ENCODE measurements around the gene LPP. TPM values are rescaled to one million over a fixed set of nuclear protein-coding genes. Genes with fewer than 3 reads are reported as not detected.

LPP gene
- total RNA-seq, 4 donors from 2014 or later = 141 to 248 (median 185) TPM

DNA sequence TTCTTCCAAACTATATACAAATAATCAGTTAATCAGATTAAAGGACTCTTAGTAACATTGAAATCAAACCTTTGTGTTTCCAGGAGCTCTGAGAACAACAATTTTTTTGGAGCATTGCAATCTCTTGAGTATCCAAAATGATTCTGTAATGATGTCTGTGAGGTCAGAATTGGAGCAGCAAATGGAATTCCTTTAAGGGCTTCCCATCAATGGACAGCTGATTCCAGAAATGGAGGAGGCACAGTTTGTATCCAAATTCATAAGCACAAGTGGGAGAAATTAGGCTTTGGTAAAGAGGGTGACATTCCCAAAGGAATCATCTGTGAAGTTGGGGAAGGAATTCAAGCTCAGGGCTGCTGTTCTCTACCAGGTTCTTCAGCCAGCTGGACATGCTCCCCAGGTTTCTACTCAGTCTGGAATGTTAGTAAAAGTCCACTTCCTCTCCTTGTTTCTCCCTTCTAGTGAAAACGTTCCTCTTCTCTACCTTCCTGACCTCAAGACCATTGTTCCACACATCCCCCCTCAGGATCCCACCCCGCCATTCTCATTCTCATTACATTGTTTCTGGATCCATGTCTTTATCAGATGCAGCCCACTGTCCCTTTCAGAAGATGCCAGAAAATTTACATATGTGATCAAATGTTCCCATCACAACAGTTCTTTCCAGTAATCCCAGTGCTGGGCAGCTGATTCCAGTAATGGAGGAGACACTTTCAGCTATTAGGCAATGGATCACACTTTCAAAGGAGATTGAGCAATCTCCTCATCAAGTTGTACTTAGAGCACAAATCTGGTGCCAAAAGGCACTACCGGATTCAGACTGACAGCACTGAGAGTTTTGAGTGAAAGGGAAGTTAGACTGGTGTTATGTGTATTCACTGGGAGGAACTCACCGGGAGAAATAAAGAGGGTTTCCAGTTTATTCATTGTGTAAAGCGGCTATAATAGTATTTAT, 626.5 kb downstream of the LPP start:
- TF ChIP-seq, protein P1, sequence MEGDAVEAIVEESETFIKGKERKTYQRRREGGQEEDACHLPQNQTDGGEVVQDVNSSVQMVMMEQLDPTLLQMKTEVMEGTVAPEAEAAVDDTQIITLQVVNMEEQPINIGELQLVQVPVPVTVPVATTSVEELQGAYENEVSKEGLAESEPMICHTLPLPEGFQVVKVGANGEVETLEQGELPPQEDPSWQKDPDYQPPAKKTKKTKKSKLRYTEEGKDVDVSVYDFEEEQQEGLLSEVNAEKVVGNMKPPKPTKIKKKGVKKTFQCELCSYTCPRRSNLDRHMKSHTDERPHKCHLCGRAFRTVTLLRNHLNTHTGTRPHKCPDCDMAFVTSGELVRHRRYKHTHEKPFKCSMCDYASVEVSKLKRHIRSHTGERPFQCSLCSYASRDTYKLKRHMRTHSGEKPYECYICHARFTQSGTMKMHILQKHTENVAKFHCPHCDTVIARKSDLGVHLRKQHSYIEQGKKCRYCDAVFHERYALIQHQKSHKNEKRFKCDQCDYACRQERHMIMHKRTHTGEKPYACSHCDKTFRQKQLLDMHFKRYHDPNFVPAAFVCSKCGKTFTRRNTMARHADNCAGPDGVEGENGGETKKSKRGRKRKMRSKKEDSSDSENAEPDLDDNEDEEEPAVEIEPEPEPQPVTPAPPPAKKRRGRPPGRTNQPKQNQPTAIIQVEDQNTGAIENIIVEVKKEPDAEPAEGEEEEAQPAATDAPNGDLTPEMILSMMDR (IDR thresholded peaks at IDR 0.05; ENCODE audit: low read depth) = no peak

DNA sequence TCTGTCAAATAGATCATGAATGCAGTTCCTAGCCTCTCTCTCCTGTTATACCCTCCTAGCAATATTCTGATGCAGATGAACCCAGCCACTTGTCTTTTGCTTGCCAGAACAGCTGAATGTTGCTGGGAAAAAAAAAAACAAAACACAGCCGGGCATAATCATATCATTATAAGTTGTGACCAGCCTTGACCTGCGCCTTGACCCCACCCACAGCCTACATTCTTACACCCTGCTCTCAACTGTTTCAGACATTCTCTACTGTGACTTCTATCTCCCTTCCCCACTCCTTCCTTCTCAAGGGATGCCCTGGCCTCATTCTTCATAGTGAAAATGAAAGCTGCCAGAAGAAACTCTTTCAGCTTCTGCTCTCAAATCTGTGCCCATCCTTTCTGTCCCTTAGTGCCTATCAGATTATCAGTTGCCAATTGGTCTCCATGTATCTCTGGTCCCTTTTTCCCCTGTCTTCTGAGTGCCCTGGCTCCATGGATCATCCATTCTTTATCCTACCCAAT, 628.7 kb downstream of the LPP start:
- TF ChIP-seq, protein P1 (IDR thresholded peaks at IDR 0.05; ENCODE audit: low read depth) = no peak

DNA sequence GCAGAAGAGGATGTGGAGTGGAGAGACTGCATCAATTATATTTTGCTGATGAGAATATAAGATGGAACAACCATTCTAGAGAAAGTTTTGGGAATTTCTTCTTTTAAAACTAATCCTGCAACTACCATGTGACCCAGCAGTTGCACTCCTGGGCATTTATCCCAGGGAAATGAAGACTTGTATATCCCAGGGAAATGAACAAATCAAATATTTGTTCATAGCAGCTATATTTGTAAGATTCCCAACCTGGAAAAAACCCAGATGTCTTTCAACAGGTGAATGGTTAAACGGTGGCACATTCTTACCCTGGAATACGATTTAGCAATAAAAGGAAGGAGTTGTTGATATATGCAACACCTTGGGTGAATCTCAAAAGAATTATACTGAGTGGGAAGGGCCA, 632.5 kb downstream of the LPP start:
- TF ChIP-seq, protein P1 (IDR thresholded peaks at IDR 0.05; ENCODE audit: low read depth) = no peak

DNA sequence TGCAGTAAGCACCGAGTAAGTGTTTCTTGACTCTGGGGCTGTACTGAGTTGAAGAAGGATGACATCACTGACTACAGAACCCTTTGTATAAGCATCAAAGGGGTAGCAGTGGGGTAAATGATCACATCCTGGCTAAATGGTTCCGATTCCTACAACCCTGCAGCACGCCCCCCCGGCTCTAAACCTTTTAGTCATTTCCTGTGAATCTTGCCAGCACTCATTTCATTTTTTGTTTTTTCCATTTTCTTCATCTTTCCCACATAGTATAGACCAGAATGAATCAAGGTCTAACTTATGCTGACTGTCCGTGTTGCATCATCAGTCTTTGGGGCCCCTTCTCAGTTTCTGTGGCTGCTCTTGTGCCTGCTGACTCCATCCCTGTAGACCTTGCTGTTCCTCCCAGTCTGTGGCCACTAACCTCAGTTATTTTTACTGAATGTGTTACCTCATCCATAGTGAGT, 634.7 kb downstream of the LPP start:
- TF ChIP-seq, protein P1 (IDR thresholded peaks at IDR 0.05; ENCODE audit: low read depth) = no peak

DNA sequence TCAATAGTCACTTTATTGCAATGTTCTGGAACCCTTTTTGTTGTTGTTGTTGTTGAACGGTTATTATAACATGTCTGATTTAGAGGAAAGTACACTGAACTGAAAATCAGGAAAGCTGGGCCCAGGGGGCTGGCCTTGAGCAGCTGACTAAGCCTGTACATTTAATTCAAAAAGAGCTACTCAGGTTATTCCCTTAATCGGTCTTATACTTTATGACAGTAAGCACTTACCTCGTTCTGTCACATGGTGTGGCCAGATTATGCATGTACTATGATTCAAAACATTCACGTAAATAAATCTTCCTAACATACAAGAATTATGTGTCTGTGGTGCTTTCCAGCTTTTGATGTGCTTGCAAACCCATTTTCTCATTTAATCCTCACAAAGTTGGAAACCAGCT, 635.3 kb downstream of the LPP start:
- TF ChIP-seq, protein P1 (IDR thresholded peaks at IDR 0.05; ENCODE audit: low read depth) = no peak

DNA sequence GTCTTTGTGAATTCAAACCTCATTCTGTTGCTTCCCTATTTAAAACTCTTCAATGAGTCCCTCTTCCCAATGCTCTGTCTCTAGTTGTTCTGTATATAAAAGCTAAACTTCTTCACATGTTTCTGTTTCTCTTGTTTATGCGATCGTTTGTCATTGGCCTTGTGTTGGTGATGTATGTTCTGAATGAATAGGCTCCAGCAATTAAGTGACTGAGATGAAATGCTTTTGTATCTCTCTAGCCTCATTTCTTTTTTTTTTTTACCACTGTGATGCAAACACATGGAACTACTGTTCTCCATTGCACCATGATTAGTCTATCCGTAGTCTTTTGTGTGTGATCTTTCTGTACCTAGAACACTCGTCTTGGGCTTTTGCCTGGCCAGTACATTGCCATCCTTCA, 637.4 kb downstream of the LPP start:
- TF ChIP-seq, protein P1 (IDR thresholded peaks at IDR 0.05; ENCODE audit: low read depth) = no peak

DNA sequence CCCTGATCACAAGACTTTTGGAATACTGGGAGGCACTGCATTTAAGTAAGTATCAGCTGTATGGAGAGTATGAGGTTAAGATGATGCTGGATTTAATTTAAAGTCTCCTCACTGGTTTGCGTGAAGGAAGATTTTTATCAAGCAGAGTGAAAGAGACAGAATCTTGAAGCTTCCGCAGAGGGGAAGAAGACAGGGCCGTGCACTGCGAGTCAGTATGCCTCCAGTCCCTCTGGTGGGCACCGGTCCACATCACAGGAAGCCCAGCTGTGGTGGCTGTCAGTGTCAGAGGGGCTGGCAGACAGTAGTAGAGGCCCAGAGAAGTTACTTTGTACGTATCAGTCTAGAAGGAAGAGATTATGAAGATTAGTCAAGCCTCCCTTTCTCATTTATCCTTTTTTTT, 638.8 kb downstream of the LPP start:
- TF ChIP-seq, protein P1 (IDR thresholded peaks at IDR 0.05; ENCODE audit: low read depth) = no peak
